ENCODE measurements around the gene ANXA5. TPM values are rescaled to one million over a fixed set of nuclear protein-coding genes. Genes with fewer than 3 reads are reported as not detected.

Gene ANXA5
- total RNA-seq, 1 donor from 2014 or later: 495 TPM

DNA sequence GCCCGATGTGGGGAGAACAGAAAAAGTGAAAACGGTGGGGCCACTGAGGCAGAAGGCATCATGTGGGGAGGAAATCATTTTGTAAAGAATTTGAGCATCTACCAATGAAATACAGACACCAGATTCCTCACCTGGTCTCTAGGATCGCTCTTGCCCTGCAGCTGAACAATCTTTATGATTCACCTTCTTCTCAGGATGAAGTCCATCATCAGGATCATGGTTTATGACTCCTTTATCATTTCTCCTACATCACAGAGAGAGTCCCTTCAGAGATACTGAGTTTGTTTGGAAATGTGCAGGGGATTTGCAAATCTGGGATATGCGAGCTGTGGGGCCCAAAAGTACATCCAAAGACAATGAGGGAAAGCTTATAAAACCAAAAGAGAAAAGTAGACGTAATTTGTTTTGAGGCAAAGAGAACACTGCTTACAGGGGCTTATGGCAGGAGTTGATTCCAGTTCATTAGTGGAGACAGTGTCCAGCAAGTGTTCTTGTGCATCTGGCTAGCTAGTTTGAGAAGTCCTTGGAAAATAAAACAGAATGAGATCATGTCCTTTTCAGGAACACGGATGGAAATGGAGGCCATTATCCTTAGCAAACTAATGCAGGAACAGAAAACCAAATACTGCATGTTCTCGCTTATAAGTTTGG is 15.3 kb upstream of the ANXA5 start:
- DNase-seq (ENCODE audit: extremely low read depth, low read depth, low spot score): no peak

DNA sequence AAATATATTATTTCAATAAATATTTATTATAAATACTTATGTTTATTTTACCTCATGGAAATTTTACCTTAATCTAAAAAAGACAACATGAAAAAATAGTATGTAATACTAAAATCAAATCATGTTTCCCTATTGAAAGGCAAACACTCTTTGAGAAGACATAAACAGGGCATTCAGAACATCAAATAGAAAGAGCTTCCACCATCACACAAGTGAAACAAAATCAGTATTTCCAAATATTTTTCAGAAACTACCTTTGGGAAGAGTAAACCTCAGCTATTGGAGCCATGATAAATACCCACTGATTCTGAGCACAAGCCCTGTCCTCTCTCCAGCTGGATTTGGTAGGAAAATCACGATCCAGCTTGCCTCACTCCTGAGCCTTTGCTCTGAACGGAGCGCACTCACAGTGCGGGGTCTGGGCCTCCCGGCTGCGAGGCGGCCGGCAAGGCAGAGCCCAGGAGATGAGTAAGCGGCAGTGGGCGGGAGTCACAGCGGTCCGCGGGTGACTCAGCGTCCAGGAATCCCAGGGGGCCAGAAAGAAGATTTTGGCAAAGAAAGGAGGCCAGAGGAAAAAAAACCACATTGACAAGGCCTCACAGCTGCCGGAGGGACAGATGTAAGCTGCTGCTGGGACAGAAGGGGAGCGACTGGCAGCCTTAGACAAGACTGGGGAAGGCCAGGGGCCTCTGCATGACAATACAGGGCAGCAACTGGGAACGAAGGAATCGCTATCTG is 14.7 kb upstream of the ANXA5 start:
- DNase-seq (ENCODE audit: extremely low read depth, low read depth, low spot score): no peak

- no peak for DNase-seq (ENCODE audit: extremely low read depth, low read depth, low spot score)
These were observed 13.1 kb upstream of the ANXA5 start for GRCh38 chr4:121709766-121710405.

- no peak for DNase-seq (ENCODE audit: extremely low read depth, low read depth, low spot score)
These were observed 10.6 kb upstream of the ANXA5 start for GRCh38 chr4:121707344-121707743.

GRCh38 chr4:121706595-121707021 is 9.8 kb upstream of the ANXA5 start:
- no peak for DNase-seq (ENCODE audit: extremely low read depth, low read depth, low spot score)

GRCh38 chr4:121705521-121705920 is 8.7 kb upstream of the ANXA5 start:
- no peak for DNase-seq (ENCODE audit: extremely low read depth, low read depth, low spot score)

GRCh38 chr4:121702136-121702535 is 5.4 kb upstream of the ANXA5 start:
- no peak for DNase-seq (ENCODE audit: extremely low read depth, low read depth, low spot score)

DNA sequence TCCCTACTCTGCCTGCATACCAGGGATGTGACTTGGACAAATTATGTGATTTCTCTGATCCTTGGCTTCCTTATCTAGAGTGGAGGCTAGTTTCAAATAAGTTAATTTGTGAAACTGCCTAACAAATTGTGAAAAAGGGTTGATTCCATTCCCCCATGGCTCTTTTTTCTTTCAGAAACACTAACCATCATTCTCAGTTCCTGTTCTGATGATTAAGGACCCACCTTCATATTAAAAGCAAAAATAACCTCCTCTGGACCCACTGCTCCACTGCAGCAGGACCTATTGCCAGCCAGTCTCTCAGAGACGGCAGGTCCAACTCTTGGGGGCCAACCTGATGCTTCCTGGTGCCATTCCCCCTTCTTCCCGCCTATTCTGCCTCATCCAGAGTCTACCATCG is 4.5 kb upstream of the ANXA5 start:
- DNase-seq (ENCODE audit: extremely low read depth, low read depth, low spot score): no peak

- no peak for DNase-seq (ENCODE audit: extremely low read depth, low read depth, low spot score)
These were observed 1.5 kb upstream of the ANXA5 start for GRCh38 chr4:121698236-121698671.

DNA sequence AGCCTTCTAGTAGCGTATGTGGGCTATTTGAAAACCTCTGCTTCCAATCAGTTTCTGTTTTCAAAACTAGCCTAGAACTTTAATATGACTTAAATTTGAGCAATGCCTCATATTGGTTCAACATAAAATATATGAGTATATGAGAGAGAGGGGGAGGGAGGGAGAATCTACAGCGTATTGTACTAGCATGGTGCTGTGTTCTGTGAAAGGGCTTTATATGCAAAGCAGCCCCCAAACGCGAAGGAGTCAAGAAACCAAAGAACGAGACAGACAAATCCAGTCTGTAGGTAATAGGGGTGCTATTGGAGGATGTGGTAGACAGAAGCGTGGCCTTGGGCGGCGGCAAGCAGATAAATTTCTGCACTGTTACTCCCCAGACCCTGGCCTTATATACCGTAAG is 784 bp upstream of the ANXA5 start:
- DNase-seq (ENCODE audit: extremely low read depth, low read depth, low spot score): no peak

- no peak for DNase-seq (ENCODE audit: extremely low read depth, low read depth, low spot score)
These were observed 605 bp downstream of the ANXA5 start for GRCh38 chr4:121696170-121696580.

- DNase-seq (ENCODE audit: extremely low read depth, low read depth, low spot score): no peak
These were observed 2.9 kb downstream of the ANXA5 start for GRCh38 chr4:121693886-121694285.

- DNase-seq (ENCODE audit: extremely low read depth, low read depth, low spot score): no peak
These were observed 3.3 kb downstream of the ANXA5 start for GRCh38 chr4:121693450-121693849.

GRCh38 chr4:121692261-121692660 is 4.5 kb downstream of the ANXA5 start:
- no peak for DNase-seq (ENCODE audit: extremely low read depth, low read depth, low spot score)

DNA sequence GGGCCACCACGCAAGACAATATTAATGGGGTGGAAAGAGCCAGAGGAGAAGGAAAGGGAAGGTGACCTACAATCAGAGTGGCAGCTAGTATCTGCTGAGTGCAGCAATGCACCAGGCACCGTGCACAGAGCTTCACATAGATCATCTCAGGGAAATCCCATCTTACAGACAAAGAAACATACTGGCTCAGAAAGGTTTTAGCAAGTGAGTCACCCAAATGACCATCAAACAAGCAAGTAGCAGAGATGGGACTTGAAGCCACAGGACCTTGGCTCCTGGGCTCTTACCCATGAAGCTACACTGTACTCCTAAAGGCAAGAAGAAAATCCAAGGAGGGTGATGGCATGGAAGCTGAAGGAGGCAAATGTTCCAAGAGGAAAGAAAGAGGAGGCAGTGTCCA is 6.8 kb downstream of the ANXA5 start:
- no peak for DNase-seq (ENCODE audit: extremely low read depth, low read depth, low spot score)

GRCh38 chr4:121688701-121689100 is 8.1 kb downstream of the ANXA5 start:
- DNase-seq (ENCODE audit: extremely low read depth, low read depth, low spot score): no peak

- no peak for DNase-seq (ENCODE audit: extremely low read depth, low read depth, low spot score)
These were observed 8.5 kb downstream of the ANXA5 start for GRCh38 chr4:121688261-121688660.

DNA sequence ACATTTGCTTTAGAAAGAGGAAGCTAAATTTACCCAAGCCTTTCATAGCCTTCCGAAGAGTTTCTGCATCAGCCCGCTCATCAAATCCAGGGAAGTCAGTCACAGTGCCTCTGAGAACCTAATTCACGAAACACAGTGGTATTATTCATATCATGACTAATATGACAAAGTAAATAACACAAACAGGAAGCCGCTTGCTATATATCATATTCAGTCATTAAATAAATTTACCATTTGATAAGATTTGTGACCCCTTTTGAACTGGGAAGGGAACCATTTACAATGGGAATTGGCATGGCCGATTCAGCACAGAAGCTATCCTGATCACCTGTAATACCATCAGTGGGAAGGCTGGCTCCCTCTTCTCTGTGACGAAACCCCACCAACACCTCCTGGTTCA is 10.5 kb downstream of the ANXA5 start:
- no peak for DNase-seq (ENCODE audit: extremely low read depth, low read depth, low spot score)

GRCh38 chr4:121685257-121685656 is 11.5 kb downstream of the ANXA5 start:
- DNase-seq (ENCODE audit: extremely low read depth, low read depth, low spot score): no peak

- no peak for DNase-seq (ENCODE audit: extremely low read depth, low read depth, low spot score)
These were observed 12.2 kb downstream of the ANXA5 start for GRCh38 chr4:121684561-121684960.

- DNase-seq (ENCODE audit: extremely low read depth, low read depth, low spot score): no peak
These were observed 12.8 kb downstream of the ANXA5 start for GRCh38 chr4:121684016-121684415.

DNA sequence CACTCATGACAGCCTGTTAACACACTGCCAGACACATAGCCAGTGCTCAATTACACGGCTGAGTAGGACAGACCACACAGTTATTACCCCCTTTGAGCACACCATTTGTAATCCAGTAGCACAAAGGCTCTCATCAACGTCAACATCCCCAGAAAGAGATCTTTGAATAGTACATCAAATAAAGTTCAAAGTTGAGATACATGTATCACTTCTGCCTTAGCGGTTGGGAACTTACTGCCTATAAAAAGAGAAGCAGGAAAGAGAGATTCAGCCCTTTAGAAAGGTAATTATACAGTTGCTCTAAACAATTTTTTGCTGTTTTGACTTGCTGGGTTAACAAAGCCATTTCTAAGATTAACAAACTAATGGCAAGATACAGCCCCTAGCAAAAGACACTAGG is 16.2 kb downstream of the ANXA5 start:
- DNase-seq (ENCODE audit: extremely low read depth, low read depth, low spot score): no peak

Data from glomerular endothelial cell (primary cell).